ENCODE measurements around the gene PAX8. TPM values are rescaled to one million over a fixed set of nuclear protein-coding genes. Genes with fewer than 3 reads are reported as not detected.
A peak's percentile ranks its signal among the peaks of the same experiment; 100 is the strongest.

PAX8 gene
- total RNA-seq, 1 donor, result 2.9 TPM

GRCh38 chr2:113227698-113228097 is 51.0 kb downstream of the PAX8 start:
- Histone ChIP-seq H3K4me1 (ENCODE audit: insufficient read depth, low read length) (peaks cover 3% of the 10 kb centered on the region), H3K36me3 (ENCODE audit: insufficient read depth, low read length) (no peaks in the 10 kb centered on the region), H3K4me2 (ENCODE audit: insufficient read depth, low read length) (no peak overlapping the region), H2AFZ (ENCODE audit: low read length) (no peak overlapping the region), H3K27ac (ENCODE audit: low read depth, low read length) (no peak overlapping the region), H3K79me2 (ENCODE audit: insufficient read depth, low read length) (no peaks in the 10 kb centered on the region), H3K27me3 (ENCODE audit: insufficient read depth, low read length) (no peaks in the 10 kb centered on the region), H4K20me1 (ENCODE audit: insufficient read depth, low read length) (no peaks in the 10 kb centered on the region), H3K4me3 (ENCODE audit: insufficient read depth, low read length) (no peak overlapping the region), H3K9me3 (ENCODE audit: low read depth, low read length) (no peaks in the 10 kb centered on the region)
- TF ChIP-seq, protein P1, sequence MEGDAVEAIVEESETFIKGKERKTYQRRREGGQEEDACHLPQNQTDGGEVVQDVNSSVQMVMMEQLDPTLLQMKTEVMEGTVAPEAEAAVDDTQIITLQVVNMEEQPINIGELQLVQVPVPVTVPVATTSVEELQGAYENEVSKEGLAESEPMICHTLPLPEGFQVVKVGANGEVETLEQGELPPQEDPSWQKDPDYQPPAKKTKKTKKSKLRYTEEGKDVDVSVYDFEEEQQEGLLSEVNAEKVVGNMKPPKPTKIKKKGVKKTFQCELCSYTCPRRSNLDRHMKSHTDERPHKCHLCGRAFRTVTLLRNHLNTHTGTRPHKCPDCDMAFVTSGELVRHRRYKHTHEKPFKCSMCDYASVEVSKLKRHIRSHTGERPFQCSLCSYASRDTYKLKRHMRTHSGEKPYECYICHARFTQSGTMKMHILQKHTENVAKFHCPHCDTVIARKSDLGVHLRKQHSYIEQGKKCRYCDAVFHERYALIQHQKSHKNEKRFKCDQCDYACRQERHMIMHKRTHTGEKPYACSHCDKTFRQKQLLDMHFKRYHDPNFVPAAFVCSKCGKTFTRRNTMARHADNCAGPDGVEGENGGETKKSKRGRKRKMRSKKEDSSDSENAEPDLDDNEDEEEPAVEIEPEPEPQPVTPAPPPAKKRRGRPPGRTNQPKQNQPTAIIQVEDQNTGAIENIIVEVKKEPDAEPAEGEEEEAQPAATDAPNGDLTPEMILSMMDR (IDR thresholded peaks at IDR 0.05; ENCODE audit: extremely low read depth, low read depth, low read length), result no peak
- no peak for DNase-seq (ENCODE audit: insufficient read length, low spot score, missing footprints)

- TF ChIP-seq, protein P1 (IDR thresholded peaks at IDR 0.05; ENCODE audit: extremely low read depth, low read depth, low read length), result no peak
- Histone ChIP-seq H3K27ac (ENCODE audit: low read depth, low read length) (no peak overlapping the region), H3K27me3 (ENCODE audit: insufficient read depth, low read length) (no peaks in the 10 kb centered on the region), H3K4me2 (ENCODE audit: insufficient read depth, low read length) (no peak overlapping the region), H3K9me3 (ENCODE audit: low read depth, low read length) (no peaks in the 10 kb centered on the region), H3K4me3 (ENCODE audit: insufficient read depth, low read length) (no peak overlapping the region), H3K4me1 (ENCODE audit: insufficient read depth, low read length) (peaks cover 3% of the 10 kb centered on the region), H3K79me2 (ENCODE audit: insufficient read depth, low read length) (no peaks in the 10 kb centered on the region), H4K20me1 (ENCODE audit: insufficient read depth, low read length) (no peaks in the 10 kb centered on the region), H3K36me3 (ENCODE audit: insufficient read depth, low read length) (no peaks in the 10 kb centered on the region), H2AFZ (ENCODE audit: low read length) (no peak overlapping the region)
- DNase-seq (ENCODE audit: insufficient read length, low spot score, missing footprints), result peak; percentile 21
These were observed 51.4 kb downstream of the PAX8 start for GRCh38 chr2:113227290-113227689.

DNA sequence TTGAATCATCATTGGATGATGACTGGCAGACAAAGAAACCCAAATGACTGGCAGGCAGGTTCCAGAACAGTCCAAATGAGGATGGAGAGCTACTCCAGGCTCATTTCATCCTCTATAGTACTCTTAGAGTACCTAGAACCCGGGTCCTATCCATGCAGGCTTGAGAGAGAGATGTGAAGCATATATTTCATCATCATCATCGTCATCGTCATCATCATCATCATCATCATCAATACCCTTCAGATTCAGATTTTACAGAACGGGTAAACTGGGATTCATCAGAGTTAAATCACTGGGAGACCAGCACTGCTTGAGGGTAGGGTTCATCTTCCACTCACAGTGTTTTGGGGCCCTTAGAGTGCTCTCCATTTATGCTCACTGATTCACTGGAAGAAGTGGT is 52.3 kb downstream of the PAX8 start:
- TF ChIP-seq, protein P1 (IDR thresholded peaks at IDR 0.05; ENCODE audit: extremely low read depth, low read depth, low read length), result no peak
- Histone ChIP-seq H3K27ac (ENCODE audit: low read depth, low read length) (no peak overlapping the region), H3K79me2 (ENCODE audit: insufficient read depth, low read length) (no peaks in the 10 kb centered on the region), H3K9me3 (ENCODE audit: low read depth, low read length) (no peaks in the 10 kb centered on the region), H3K36me3 (ENCODE audit: insufficient read depth, low read length) (no peaks in the 10 kb centered on the region), H2AFZ (ENCODE audit: low read length) (no peak overlapping the region), H3K4me2 (ENCODE audit: insufficient read depth, low read length) (no peak overlapping the region), H3K4me3 (ENCODE audit: insufficient read depth, low read length) (no peak overlapping the region), H3K27me3 (ENCODE audit: insufficient read depth, low read length) (no peaks in the 10 kb centered on the region), H3K4me1 (ENCODE audit: insufficient read depth, low read length) (peaks cover 3% of the 10 kb centered on the region), H4K20me1 (ENCODE audit: insufficient read depth, low read length) (no peaks in the 10 kb centered on the region)
- no peak for DNase-seq (ENCODE audit: insufficient read length, low spot score, missing footprints)

- Histone ChIP-seq H3K4me1 (ENCODE audit: insufficient read depth, low read length) (peaks cover 3% of the 10 kb centered on the region), H3K79me2 (ENCODE audit: insufficient read depth, low read length) (no peaks in the 10 kb centered on the region), H3K4me2 (ENCODE audit: insufficient read depth, low read length) (no peak overlapping the region), H4K20me1 (ENCODE audit: insufficient read depth, low read length) (no peaks in the 10 kb centered on the region), H3K9me3 (ENCODE audit: low read depth, low read length) (no peaks in the 10 kb centered on the region), H3K27me3 (ENCODE audit: insufficient read depth, low read length) (no peaks in the 10 kb centered on the region), H3K27ac (ENCODE audit: low read depth, low read length) (no peak overlapping the region), H3K36me3 (ENCODE audit: insufficient read depth, low read length) (no peaks in the 10 kb centered on the region), H3K4me3 (ENCODE audit: insufficient read depth, low read length) (no peak overlapping the region), H2AFZ (ENCODE audit: low read length) (no peak overlapping the region)
- peak; percentile 76 for DNase-seq (ENCODE audit: insufficient read length, low spot score, missing footprints)
- TF ChIP-seq, protein P1 (IDR thresholded peaks at IDR 0.05; ENCODE audit: extremely low read depth, low read depth, low read length), result no peak
These were observed 53.2 kb downstream of the PAX8 start for GRCh38 chr2:113225263-113226259.

All from osteoblast (primary cell).